Stromal cell of bone marrow (primary cell): Measurements from ENCODE around the gene BCKDHA.
"Not testable (repeated sequence)": the region's sequence is repeated elsewhere in the genome, so short reads cannot be mapped to it uniquely, and the experiment has no call there.

ENCODE experiments used
- DNase-seq: peaks from one replicate; pipeline ENCODE4 v3.0.0-alpha.2; 2012; ENCODE audit warnings: low read depth

Gene BCKDHA

GRCh38 chr19:41447732-41448332, 50.2 kb downstream of the BCKDHA start:
- DNase-seq, result no peak

DNA sequence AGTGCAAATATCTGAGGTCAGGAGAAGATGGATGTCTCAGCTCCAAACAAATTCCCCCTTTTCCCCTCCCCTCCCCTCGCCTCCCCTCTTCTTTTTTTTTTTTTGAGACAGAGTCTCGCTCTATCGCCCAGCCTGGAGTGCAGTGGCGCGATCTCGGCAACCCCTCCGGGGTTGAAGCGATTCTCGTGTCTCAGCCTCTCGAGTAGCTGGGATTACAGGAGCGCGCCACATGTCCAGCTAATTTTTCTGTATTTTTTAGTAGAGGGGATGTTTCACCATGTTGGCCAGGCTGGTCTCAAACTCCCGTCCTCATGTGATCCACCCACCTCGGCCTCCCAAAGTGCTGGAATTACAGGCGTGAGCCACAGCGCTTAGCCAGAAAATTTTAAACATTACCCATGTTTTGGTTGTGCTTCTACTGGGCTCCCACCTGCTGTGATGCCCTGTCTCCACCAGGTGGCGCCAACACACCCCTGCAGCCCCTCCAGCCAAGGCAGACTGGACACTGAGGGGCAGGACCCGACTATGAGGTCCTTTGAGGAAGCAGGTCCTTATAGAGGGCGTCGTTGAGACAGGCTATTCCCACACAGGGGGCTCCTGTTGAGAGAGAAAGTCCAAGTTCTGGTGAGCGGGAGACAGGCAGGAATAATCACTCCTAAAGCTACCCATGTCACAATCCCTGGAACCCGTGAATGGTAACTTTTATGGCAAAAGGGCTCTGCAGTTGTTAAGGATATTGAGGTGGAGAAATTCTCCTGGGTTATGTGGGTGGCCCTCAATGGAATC, 51.7 kb downstream of the BCKDHA start:
- peak; percentile 33 for DNase-seq

DNA sequence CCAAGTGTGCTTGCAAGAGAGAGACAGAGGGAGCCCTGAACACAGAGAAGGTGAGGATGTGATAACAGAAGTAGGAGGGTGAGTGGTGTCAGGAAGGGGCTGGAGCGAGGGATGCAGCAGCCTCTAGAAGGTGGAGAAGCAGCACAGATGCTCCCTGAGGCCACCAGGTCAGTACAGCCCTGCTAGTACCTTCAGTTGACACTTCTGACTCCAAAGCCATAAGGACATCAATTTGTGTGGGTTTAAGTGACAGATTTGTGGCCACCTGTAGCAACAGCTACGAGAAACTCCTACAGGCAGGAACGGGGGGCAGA, 52.2 kb downstream of the BCKDHA start:
- no peak for DNase-seq

GRCh38 chr19:41452584-41453275, 55.1 kb downstream of the BCKDHA start:
- no peak for DNase-seq

DNA sequence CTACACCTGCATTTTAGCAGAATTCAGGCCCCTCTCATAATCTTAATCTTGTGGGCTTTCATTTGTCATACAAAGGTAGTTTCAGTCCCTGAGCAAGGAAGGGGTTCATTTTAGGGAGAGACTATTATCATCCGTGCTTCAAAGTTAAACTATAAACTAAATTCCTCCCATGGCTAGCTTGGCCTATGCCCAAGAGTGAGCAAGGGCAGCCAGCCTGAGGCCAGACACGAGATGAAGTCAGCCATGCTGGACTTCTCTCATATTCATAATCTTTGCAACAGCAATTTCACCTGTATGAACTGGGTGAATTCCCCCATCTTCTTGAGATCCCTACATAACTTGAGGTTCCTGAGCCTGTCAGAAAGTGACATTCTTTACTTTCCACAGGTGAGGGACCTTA, 58.3 kb downstream of the BCKDHA start:
- no peak for DNase-seq

- DNase-seq, result peak; percentile 11
Measured at GRCh38 chr19:41456342-41456918, 58.8 kb downstream of the BCKDHA start.

DNA sequence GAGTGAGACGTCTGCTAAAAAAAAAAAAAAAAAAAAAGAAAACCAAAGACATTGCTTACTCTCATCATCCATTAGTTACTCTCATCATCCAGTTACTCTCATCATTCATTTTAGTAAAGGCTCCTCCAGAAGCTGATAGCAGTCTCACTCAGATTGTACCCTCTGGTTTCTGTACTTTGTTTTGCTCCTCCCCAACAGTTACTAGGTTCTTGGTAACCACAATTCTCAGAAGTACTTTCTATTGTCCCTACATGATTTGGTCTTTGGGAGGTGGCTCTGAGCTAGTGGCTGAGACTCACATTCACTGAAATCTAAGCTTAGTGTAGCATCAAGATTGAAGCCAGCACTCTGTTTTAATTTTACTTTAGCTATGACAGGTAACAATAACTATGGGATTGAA, 59.6 kb downstream of the BCKDHA start:
- DNase-seq, result no peak

DNA sequence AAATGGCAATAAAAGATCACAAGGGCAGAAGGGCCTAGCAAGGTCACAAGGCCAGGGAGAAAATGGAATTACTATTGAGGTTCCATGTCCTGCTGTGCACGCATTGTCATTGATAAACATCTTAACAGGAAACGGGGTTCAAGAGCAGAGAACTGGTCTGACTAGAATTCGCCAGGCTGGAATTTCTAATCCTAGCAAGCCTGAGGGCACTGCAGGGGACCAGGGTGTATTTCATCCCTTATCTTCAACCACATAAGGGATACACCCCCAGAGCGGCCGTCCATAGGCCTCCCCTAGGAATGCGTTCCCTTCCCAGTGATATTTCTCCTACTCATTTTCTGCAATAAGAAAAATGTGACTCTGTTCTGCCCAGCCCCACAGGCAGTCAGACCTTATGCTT, 64.9 kb downstream of the BCKDHA start:
- no peak for DNase-seq

- DNase-seq, result not testable (repeated sequence)
Measured at GRCh38 chr19:41463257-41464256, 65.9 kb downstream of the BCKDHA start.
